MM.1S (cell line): ENCODE measurements around the gene CTNNA3.

Experiments used
- DNase-seq: peaks from one replicate; pipeline ENCODE4 v3.0.0-alpha.2; 2015
- H2AFZ ChIP-seq: fragments of 300-600 bp; sonication (generic); 2 replicates; pipeline ENCODE4 v1.6.0; 2016; ENCODE audit warnings: antibody characterized with exemption, low read length
- H3F3A ChIP-seq: fragments of 300-600 bp; sonication (generic); 2 replicates; pipeline ENCODE4 v1.6.1; 2016; ENCODE audit warnings: mild to moderate bottlenecking, antibody characterized with exemption, low read length, moderate library complexity, mixed read lengths; ENCODE audit not compliant: insufficient read depth
- H3K27ac ChIP-seq: fragments of 300-600 bp; sonication (generic); 2 replicates; pipeline ENCODE4 v1.5.1; 2016; ENCODE audit warnings: mild to moderate bottlenecking, low read length
- H3K27me3 ChIP-seq: fragments of 300-600 bp; sonication (generic); replicated peaks from 2 replicates; pipeline ENCODE4 v1.6.0; 2016; ENCODE audit warnings: low read length; ENCODE audit not compliant: insufficient read depth
- H3K36me3 ChIP-seq: fragments of 300-600 bp; sonication (generic); replicated peaks from 2 replicates; pipeline ENCODE4 v1.6.1; 2016; ENCODE audit warnings: mild to moderate bottlenecking, low read length, mixed read lengths; ENCODE audit not compliant: insufficient read depth
- H3K4me1 ChIP-seq: fragments of 300-600 bp; sonication (generic); 2 replicates; pipeline ENCODE4 v1.6.1; 2016; ENCODE audit warnings: low read length, mixed read lengths
- H3K4me2 ChIP-seq: fragments of 300-600 bp; sonication (generic); 2 replicates; pipeline ENCODE4 v1.6.0; 2016; ENCODE audit warnings: low read depth, low read length
- H3K4me3 ChIP-seq: fragments of 300-600 bp; sonication (generic); 2 replicates; pipeline ENCODE4 v1.5.1; 2016; ENCODE audit warnings: low read length, mixed read lengths
- H3K79me2 ChIP-seq: fragments of 300-600 bp; sonication (generic); 2 replicates; pipeline ENCODE4 v1.6.1; 2016; ENCODE audit warnings: mixed run types, low read length, mixed read lengths
- H3K9ac ChIP-seq: fragments of 300-600 bp; sonication (generic); 2 replicates; pipeline ENCODE4 v1.6.1; 2016; ENCODE audit warnings: low read length, mixed read lengths
- H3K9me2 ChIP-seq: fragments of 300-600 bp; sonication (generic); replicated peaks from 2 replicates; pipeline ENCODE4 v1.6.1; 2016; ENCODE audit warnings: mild to moderate bottlenecking, low read length, mixed read lengths; ENCODE audit not compliant: insufficient read depth
- H3K9me3 ChIP-seq: fragments of 300-600 bp; sonication (generic); replicated peaks from 2 replicates; pipeline ENCODE4 v1.6.1; 2016; ENCODE audit warnings: mild to moderate bottlenecking, low read length, mixed read lengths; ENCODE audit not compliant: insufficient read depth
- H4K20me1 ChIP-seq: fragments of 300-600 bp; sonication (generic); 2 replicates; pipeline ENCODE4 v1.6.1; 2016; ENCODE audit warnings: mild to moderate bottlenecking, low read length, moderate library complexity, mixed read lengths; ENCODE audit not compliant: insufficient read depth
- EZH2 ChIP-seq: fragments of 300-600 bp; sonication (generic); optimal IDR thresholded peaks from 2 replicates; pipeline ENCODE3; 2017; ENCODE audit warnings: low read depth, mild to moderate bottlenecking, antibody characterized with exemption, low read length, mixed read lengths
- EZH2phosphoT487 ChIP-seq: fragments of 300-600 bp; sonication (generic); IDR thresholded peaks from 2 replicates; pipeline ENCODE4 v1.6.1; 2018; ENCODE audit warnings: antibody characterized with exemption, low read length
- TF ChIP-seq, protein P1 (sequence below): fragments of 300-600 bp; sonication (generic); IDR thresholded peaks from 2 replicates; pipeline ENCODE4 v1.5.1; 2016; ENCODE audit warnings: antibody characterized with exemption, low read length, mixed read lengths

Gene CTNNA3

GRCh38 chr10:66223656-66224055 is 1472.3 kb downstream of the CTNNA3 start:
- H3K27me3 ChIP-seq, result no peaks in the 10 kb centered on the region
- no peaks in the 10 kb centered on the region for H3K36me3 ChIP-seq
- TF ChIP-seq, protein P1, sequence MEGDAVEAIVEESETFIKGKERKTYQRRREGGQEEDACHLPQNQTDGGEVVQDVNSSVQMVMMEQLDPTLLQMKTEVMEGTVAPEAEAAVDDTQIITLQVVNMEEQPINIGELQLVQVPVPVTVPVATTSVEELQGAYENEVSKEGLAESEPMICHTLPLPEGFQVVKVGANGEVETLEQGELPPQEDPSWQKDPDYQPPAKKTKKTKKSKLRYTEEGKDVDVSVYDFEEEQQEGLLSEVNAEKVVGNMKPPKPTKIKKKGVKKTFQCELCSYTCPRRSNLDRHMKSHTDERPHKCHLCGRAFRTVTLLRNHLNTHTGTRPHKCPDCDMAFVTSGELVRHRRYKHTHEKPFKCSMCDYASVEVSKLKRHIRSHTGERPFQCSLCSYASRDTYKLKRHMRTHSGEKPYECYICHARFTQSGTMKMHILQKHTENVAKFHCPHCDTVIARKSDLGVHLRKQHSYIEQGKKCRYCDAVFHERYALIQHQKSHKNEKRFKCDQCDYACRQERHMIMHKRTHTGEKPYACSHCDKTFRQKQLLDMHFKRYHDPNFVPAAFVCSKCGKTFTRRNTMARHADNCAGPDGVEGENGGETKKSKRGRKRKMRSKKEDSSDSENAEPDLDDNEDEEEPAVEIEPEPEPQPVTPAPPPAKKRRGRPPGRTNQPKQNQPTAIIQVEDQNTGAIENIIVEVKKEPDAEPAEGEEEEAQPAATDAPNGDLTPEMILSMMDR, result no peak
- TF ChIP-seq EZH2phosphoT487, result no peak
- TF ChIP-seq EZH2, result no peak
- H3K4me3 ChIP-seq, result no peak overlapping the region
- no peak overlapping the region for H3K4me2 ChIP-seq
- no peaks in the 10 kb centered on the region for H3F3A ChIP-seq
- no peaks in the 10 kb centered on the region for H3K9me3 ChIP-seq
- H3K9ac ChIP-seq, result no peak overlapping the region
- DNase-seq, result no peak
- no peak overlapping the region for H3K27ac ChIP-seq
- H4K20me1 ChIP-seq, result no peaks in the 10 kb centered on the region
- no peaks in the 10 kb centered on the region for H3K9me2 ChIP-seq
- no peak overlapping the region for H2AFZ ChIP-seq
- no peaks in the 10 kb centered on the region for H3K79me2 ChIP-seq
- no peaks in the 10 kb centered on the region for H3K4me1 ChIP-seq

- no peaks in the 10 kb centered on the region for H3F3A ChIP-seq
- no peak overlapping the region for H2AFZ ChIP-seq
- no peak overlapping the region for H3K9ac ChIP-seq
- no peaks in the 10 kb centered on the region for H3K4me1 ChIP-seq
- no peaks in the 10 kb centered on the region for H3K36me3 ChIP-seq
- no peak overlapping the region for H3K27ac ChIP-seq
- H3K4me2 ChIP-seq, result no peak overlapping the region
- H3K27me3 ChIP-seq, result no peaks in the 10 kb centered on the region
- H3K9me2 ChIP-seq, result no peaks in the 10 kb centered on the region
- H4K20me1 ChIP-seq, result no peaks in the 10 kb centered on the region
- no peak overlapping the region for H3K4me3 ChIP-seq
- TF ChIP-seq EZH2phosphoT487, result no peak
- no peak for TF ChIP-seq EZH2
- TF ChIP-seq, protein P1, result no peak
- no peaks in the 10 kb centered on the region for H3K9me3 ChIP-seq
- DNase-seq, result no peak
- no peaks in the 10 kb centered on the region for H3K79me2 ChIP-seq
These were observed 1473.4 kb downstream of the CTNNA3 start for GRCh38 chr10:66222462-66223046.

DNA sequence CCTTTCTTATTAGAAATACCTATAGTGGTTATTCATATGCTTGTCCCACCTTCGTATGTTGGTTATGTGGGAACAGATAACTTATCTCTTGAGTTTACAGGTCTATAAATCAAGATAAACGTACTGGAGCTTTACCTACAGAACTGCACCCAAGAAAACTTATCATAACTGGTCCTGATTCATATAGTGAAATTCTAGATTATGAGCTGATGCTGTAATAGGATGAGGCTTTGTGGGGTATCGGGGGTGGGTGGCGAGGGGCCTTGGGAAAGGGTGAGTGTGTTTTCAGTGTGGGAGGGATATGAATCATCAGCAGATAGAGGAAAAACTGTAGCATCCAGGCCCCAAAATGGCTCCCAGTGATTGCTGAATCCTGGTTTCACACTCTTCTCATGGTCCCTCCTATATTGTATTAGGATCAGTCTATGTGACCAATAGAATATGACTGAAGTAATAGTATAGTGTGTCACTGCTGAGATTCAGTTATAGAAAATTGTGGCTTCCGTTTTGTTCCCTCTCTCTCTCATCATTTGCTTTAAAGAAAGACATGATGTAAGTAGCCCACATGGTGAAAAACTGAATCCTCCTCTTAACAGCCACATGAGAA is 1476.9 kb downstream of the CTNNA3 start:
- Histone ChIP-seq H4K20me1 (no peaks in the 10 kb centered on the region), H3K9me3 (no peaks in the 10 kb centered on the region), H3K9me2 (no peaks in the 10 kb centered on the region), H3F3A (no peaks in the 10 kb centered on the region), H3K79me2 (no peaks in the 10 kb centered on the region), H3K4me2 (no peak overlapping the region), H3K27me3 (no peaks in the 10 kb centered on the region), H3K4me3 (no peak overlapping the region), H2AFZ (no peak overlapping the region), H3K36me3 (no peaks in the 10 kb centered on the region), H3K4me1 (no peaks in the 10 kb centered on the region), H3K9ac (no peak overlapping the region), H3K27ac (no peak overlapping the region)
- no peak for DNase-seq
- TF ChIP-seq EZH2 (no peak), EZH2phosphoT487 (no peak)
- TF ChIP-seq, protein P1, result no peak
